ENCODE data around the gene CBFA2T2. TPM values are rescaled to one million over a fixed set of nuclear protein-coding genes. Genes with fewer than 3 reads are reported as not detected.

Gene CBFA2T2
- total and polyA plus RNA-seq, 2 of the 4 experiments (the other 2 are of a cell fraction), result 3.8 to 6.2 TPM

- Histone ChIP-seq H2AFZ (replicated peaks; ENCODE audit: low read length, poor library complexity) (no peak overlapping the region), H4K5ac (ENCODE audit: low read depth, low read length) (no peak overlapping the region), H3K14ac (replicated peaks; ENCODE audit: low read depth, low read length) (no peak overlapping the region), H3K27ac (ENCODE audit: insufficient read depth, low read length) (no peak overlapping the region), H3K23ac (ENCODE audit: low read depth, low read length) (no peak overlapping the region), H3K9ac (ENCODE audit: low read depth, low read length) (no peak overlapping the region), H3K27me3 (ENCODE audit: control insufficient read depth, insufficient read depth, low read length) (no peaks in the 10 kb centered on the region), H3K18ac (ENCODE audit: low read depth, low read length) (no peak overlapping the region), H2AK9ac (replicated peaks; ENCODE audit: low read depth, low read length, poor library complexity) (peak overlapping the region; percentile 50), H2BK20ac (ENCODE audit: low read depth, low read length) (no peak overlapping the region), H4K8ac (ENCODE audit: low read depth in 2 of 2, low read length in 2 of 2) (no peak overlapping the region), H3K4ac (ENCODE audit: low read depth, low read length) (no peak overlapping the region), H2BK120ac (ENCODE audit: low read depth, low read length) (no peak overlapping the region), H3K9me3 (ENCODE audit: control insufficient read depth, insufficient read depth, low read length) (no peaks in the 10 kb centered on the region), H2AK5ac (ENCODE audit: low read depth, low read length) (no peak overlapping the region), H2BK5ac (ENCODE audit: low read depth, low read length, poor library complexity, severe bottlenecking) (no peak overlapping the region), H3K36me3 (ENCODE audit: control insufficient read depth, insufficient read depth, low read length) (peaks cover 13% of the 10 kb centered on the region), H4K91ac (ENCODE audit: insufficient read depth, low read depth, low read length) (no peak overlapping the region), H3K9me1 (ENCODE audit: insufficient read depth, low read length) (peaks cover 28% of the 10 kb centered on the region), H3K56ac (ENCODE audit: extremely low read depth, insufficient read depth, low read length) (no peak overlapping the region), H3K4me1 (ENCODE audit: control insufficient read depth, insufficient read depth, low read length) (peaks cover 26% of the 10 kb centered on the region), H4K20me1 (ENCODE audit: insufficient read depth, low read length) (peaks cover 19% of the 10 kb centered on the region; the same call in 1 of the 2 replicates), H2BK15ac (ENCODE audit: low read depth, low read length) (no peak overlapping the region), H3K4me2 (ENCODE audit: low read depth, low read length) (no peak overlapping the region), H3K4me3 (ENCODE audit: insufficient read depth, low read depth, low read length) (no peak overlapping the region), H3K79me1 (ENCODE audit: low read depth in 1 of 2, low read length in 2 of 2) (peaks cover 10 to 73% of the 10 kb centered on the region in 2 experiments; a peak in 3 of 4 replicates)
- no peak for ATAC-seq (ENCODE audit: low read depth)
- DNase-seq, result no peak
- in situ Hi-C loops (cut with MboI; ENCODE audit: low sequenced_read_pairs) (no loop called here), intact Hi-C loops (cut with micrococcal nuclease) (loop anchor here (5.0 to 10.0 kb wide), 2 partner anchors 64 to 146 kb away; partner anchors contain the start of genes CHMP4B and ZNF341), dilution Hi-C loops (cut with HindIII; ENCODE audit: low sequenced_read_pairs, unreplicated experiment) (no loop called here)
- 92% methylated on average over 9 of the region's 13 CpGs; no CpG with 5 or more reads in 1 of the 2 experiments for WGBS, 2 experiments (ENCODE audit: extremely low coverage in 2 of 2, insufficient read length in 1 of 2)
- no TSS peak for BruUV-seq (replicated peaks)
- TF ChIP-seq, protein P1, sequence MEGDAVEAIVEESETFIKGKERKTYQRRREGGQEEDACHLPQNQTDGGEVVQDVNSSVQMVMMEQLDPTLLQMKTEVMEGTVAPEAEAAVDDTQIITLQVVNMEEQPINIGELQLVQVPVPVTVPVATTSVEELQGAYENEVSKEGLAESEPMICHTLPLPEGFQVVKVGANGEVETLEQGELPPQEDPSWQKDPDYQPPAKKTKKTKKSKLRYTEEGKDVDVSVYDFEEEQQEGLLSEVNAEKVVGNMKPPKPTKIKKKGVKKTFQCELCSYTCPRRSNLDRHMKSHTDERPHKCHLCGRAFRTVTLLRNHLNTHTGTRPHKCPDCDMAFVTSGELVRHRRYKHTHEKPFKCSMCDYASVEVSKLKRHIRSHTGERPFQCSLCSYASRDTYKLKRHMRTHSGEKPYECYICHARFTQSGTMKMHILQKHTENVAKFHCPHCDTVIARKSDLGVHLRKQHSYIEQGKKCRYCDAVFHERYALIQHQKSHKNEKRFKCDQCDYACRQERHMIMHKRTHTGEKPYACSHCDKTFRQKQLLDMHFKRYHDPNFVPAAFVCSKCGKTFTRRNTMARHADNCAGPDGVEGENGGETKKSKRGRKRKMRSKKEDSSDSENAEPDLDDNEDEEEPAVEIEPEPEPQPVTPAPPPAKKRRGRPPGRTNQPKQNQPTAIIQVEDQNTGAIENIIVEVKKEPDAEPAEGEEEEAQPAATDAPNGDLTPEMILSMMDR (conservative IDR thresholded peaks at IDR 0.05; ENCODE audit: low read depth, low read length), result no peak
- TF ChIP-seq POLR2A (IDR thresholded peaks at IDR 0.05; ENCODE audit: low read depth, low read length) (no peak), SMC3 (IDR thresholded peaks at IDR 0.05; ENCODE audit: low read depth, low read length) (no peak), MXI1 (IDR thresholded peaks at IDR 0.05; ENCODE audit: borderline replicate concordance, low read depth, low read length) (no peak)
- POLR2A ChIA-PET (ENCODE audit: unreplicated experiment), result interaction anchor here (0.5 to 0.6 kb wide), 2 partner anchors 305 to 861 kb away, joined by 5 to 17 read pairs; no protein-coding TSS in a partner anchor
- CTCF ChIA-PET, result no interaction called here
Observed at GRCh38 chr20:33668466-33669155, 178.7 kb downstream of the CBFA2T2 start.

Data from IMR-90 (cell line).